Measurements from ENCODE around the gene TBC1D10B.

DNA sequence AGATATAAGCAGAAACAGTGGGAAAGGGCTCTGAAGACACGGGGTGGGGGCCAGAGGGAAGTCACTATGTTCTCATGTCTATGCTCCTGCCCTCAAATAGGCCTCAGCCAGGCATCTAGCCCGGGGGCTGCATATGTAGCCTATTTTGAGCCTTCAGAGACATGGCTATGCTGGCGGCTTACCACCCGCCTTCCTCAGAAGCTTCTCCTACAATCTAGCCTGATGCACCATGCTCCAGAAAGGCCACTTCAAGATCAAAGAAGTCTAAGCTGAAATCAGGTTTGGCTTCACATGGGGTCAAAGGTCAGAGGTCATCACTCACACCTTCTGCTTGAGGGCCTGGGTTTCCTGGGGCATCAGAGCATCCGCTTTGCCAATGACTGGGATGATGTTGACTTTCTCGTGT lies 10.5 kb upstream of the TBC1D10B start:
- no peak for TF ChIP-seq REST (IDR thresholded peaks at IDR 0.05; ENCODE audit: insufficient replicate concordance, low read depth)
- no peak for TF ChIP-seq POLR2AphosphoS5 (IDR thresholded peaks at IDR 0.05; ENCODE audit: low read depth)
- TF ChIP-seq, protein P1, sequence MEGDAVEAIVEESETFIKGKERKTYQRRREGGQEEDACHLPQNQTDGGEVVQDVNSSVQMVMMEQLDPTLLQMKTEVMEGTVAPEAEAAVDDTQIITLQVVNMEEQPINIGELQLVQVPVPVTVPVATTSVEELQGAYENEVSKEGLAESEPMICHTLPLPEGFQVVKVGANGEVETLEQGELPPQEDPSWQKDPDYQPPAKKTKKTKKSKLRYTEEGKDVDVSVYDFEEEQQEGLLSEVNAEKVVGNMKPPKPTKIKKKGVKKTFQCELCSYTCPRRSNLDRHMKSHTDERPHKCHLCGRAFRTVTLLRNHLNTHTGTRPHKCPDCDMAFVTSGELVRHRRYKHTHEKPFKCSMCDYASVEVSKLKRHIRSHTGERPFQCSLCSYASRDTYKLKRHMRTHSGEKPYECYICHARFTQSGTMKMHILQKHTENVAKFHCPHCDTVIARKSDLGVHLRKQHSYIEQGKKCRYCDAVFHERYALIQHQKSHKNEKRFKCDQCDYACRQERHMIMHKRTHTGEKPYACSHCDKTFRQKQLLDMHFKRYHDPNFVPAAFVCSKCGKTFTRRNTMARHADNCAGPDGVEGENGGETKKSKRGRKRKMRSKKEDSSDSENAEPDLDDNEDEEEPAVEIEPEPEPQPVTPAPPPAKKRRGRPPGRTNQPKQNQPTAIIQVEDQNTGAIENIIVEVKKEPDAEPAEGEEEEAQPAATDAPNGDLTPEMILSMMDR (IDR thresholded peaks at IDR 0.05; ENCODE audit: insufficient read depth, low read length) = no peak
- no peak for TF ChIP-seq GABPA (IDR thresholded peaks at IDR 0.05; ENCODE audit: low read depth)

Data from HL-60 (cell line).